Activated CD8-positive, alpha-beta memory T cell treated with anti-CD3 and anti-CD28 coated beads, Interleukin-2, amount 50 U/mL, for 24 hours (primary cell): Measurements from ENCODE around the gene ENO2.

ENCODE experiments used
- DNase-seq: peaks from one replicate; pipeline ENCODE4 v3.0.0-alpha.2; 2020; ENCODE audit errors: extremely low read depth

Gene ENO2

GRCh38 chr12:6912164-6912935, 2.0 kb upstream of the ENO2 start:
- no peak for DNase-seq

- DNase-seq: no peak
These were observed 788 bp downstream of the ENO2 start for GRCh38 chr12:6914947-6915788.

GRCh38 chr12:6915789-6916285, 1.5 kb downstream of the ENO2 start:
- no peak for DNase-seq

GRCh38 chr12:6916426-6917200, 2.2 kb downstream of the ENO2 start:
- no peak for DNase-seq

- no peak for DNase-seq
These were observed 3.3 kb downstream of the ENO2 start for GRCh38 chr12:6917491-6918231.

- DNase-seq: no peak
These were observed 5.2 kb downstream of the ENO2 start for GRCh38 chr12:6919588-6919987.

GRCh38 chr12:6921539-6921938, 7.2 kb downstream of the ENO2 start:
- DNase-seq: no peak

- no peak for DNase-seq
These were observed 7.9 kb downstream of the ENO2 start for GRCh38 chr12:6921996-6922946.

- no peak for DNase-seq
These were observed 8.8 kb downstream of the ENO2 start for GRCh38 chr12:6923003-6923732.

GRCh38 chr12:6923851-6924250, 9.5 kb downstream of the ENO2 start:
- no peak for DNase-seq

- DNase-seq: no peak
These were observed 10.8 kb downstream of the ENO2 start for GRCh38 chr12:6925239-6925539.

- DNase-seq: no peak
These were observed 11.3 kb downstream of the ENO2 start for GRCh38 chr12:6925540-6926279.

- DNase-seq: no peak
These were observed 13.1 kb downstream of the ENO2 start, which contains the start of gene ATN1 for GRCh38 chr12:6927379-6928021. Gene ATN1, plus strand, starts transcription at chr12:6927959. Its CDS starts 6,043 bp downstream, at chr12:6934002.

GRCh38 chr12:6928022-6928702, 13.8 kb downstream of the ENO2 start:
- no peak for DNase-seq

GRCh38 chr12:6928703-6929407, 14.5 kb downstream of the ENO2 start:
- DNase-seq: no peak

- no peak for DNase-seq
These were observed 15.4 kb downstream of the ENO2 start for GRCh38 chr12:6929466-6930452.
